ENCODE results near the gene VAPA. TPM values are rescaled to one million over a fixed set of nuclear protein-coding genes. Genes with fewer than 3 reads are reported as not detected.

Gene VAPA
- total RNA-seq (100 to 1,000 TPM; 109 to 199 (median 151) TPM), polyA plus RNA-seq (100 to 1,000 TPM; 214 to 278 TPM), total RNA-seq (130 reads per million, percentile 88 among the genes with 10 or more reads in this experiment)

GRCh38 chr18:9913526-9914333, at the start of gene VAPA:
TSS of gene VAPA (plus strand) at chr18:9914016. CDS start at chr18:9914257, 241 bp downstream.
- no peaks in the 10 kb centered on the region for H3K9me3 ChIP-seq (ENCODE audit: control insufficient read depth in 2 of 3, low read length in 3 of 3)
- ATAC-seq (peak; percentile 90), DNase-seq (peak; percentile 92 to 98 (median 95))
- peaks cover 0 to 19% (median 0%) of the 10 kb centered on the region in 5 donors for H3K27me3 Mint-ChIP-seq
- H3K36me3 ChIP-seq (ENCODE audit: control insufficient read depth in 2 of 3, insufficient read depth in 3 of 3, low read length in 3 of 3) = peaks cover 0 to 7% (median 0%) of the 10 kb centered on the region in 3 experiments
- H3K27ac ChIP-seq (ENCODE audit: low read depth, low read length) = peak within 1 kb of the TSS; percentile 98
- H3K4me3 Mint-ChIP-seq = peak within 1 kb of the TSS; percentile 89 to 96 (median 93)
- POLR2A ChIA-PET = interaction anchor here (0.6 to 2.7 kb wide), 14 partner anchors 9 to 1937 kb away, joined by 3 to 18 read pairs (median 5); partner anchors contain the start of genes ANKRD12, CHMP1B, NAPG and NDUFV2
- H3K4me3 ChIP-seq (ENCODE audit: low read length) = peak within 1 kb of the TSS; percentile 99
- no peaks in the 10 kb centered on the region for H3K36me3 Mint-ChIP-seq
- peaks cover 34% of the 10 kb centered on the region in 2 donors for H3K4me1 ChIP-seq (ENCODE audit: control insufficient read depth in 2 of 2, insufficient read depth in 2 of 2, low read length in 2 of 2)
- intact Hi-C loops (cut with micrococcal nuclease) = loop anchor here (1.0 to 10.0 kb wide), 18 partner anchors 19 to 1994 kb away; partner anchors contain the start of genes CHMP1B (in 2 of the 2), NDUFV2 (in 2 of the 2), RALBP1 (in 2 of the 2) and TWSG1 (in 2 of the 2)
- no peaks in the 10 kb centered on the region for H3K27me3 ChIP-seq (ENCODE audit: control insufficient read depth in 2 of 2, insufficient read depth in 2 of 2, low read length in 2 of 2)
- peak within 1 kb of the TSS; percentile 85 to 98 (median 96) for H3K27ac Mint-ChIP-seq
- CTCF ChIA-PET = interaction anchor here (0.6 kb wide), 1 partner anchor 574 kb away, joined by 6 read pairs; no protein-coding TSS in a partner anchor
- H3K9me3 Mint-ChIP-seq = peaks cover 0 to 2% (median 0%) of the 10 kb centered on the region in 11 donors
- peaks cover 18 to 33% (median 28%) of the 10 kb centered on the region in 7 donors for H3K4me1 Mint-ChIP-seq

- CTCF ChIA-PET = no interaction called here
- no peaks in the 10 kb centered on the region for H3K4me1 ChIP-seq (ENCODE audit: control insufficient read depth in 2 of 2, insufficient read depth in 2 of 2, low read length in 2 of 2)
- Mint-ChIP-seq H3K4me1 (peaks cover 0 to 18% (median 0%) of the 10 kb centered on the region in 7 donors), H3K36me3 (peaks cover 5 to 12% (median 8%) of the 10 kb centered on the region in 5 donors), H3K27me3 (peaks cover 0 to 19% (median 12%) of the 10 kb centered on the region in 5 donors), H3K9me3 (peaks cover 9 to 34% (median 13%) of the 10 kb centered on the region in 11 donors), H3K27ac (no peak overlapping the region), H3K4me3 (no peak overlapping the region)
- DNase-seq = no peak
- no peaks in the 10 kb centered on the region for H3K36me3 ChIP-seq (ENCODE audit: control insufficient read depth in 2 of 3, insufficient read depth in 3 of 3, low read length in 3 of 3)
- no peaks in the 10 kb centered on the region for H3K27me3 ChIP-seq (ENCODE audit: control insufficient read depth in 2 of 2, insufficient read depth in 2 of 2, low read length in 2 of 2)
- ATAC-seq = no peak
- peaks cover 0 to 24% (median 0%) of the 10 kb centered on the region in 3 experiments for H3K9me3 ChIP-seq (ENCODE audit: control insufficient read depth in 2 of 3, low read length in 3 of 3)
- POLR2A ChIA-PET = no interaction called here
- H3K4me3 ChIP-seq (ENCODE audit: low read length) = no peak overlapping the region
- intact Hi-C loops (cut with micrococcal nuclease) = no loop called here
- no peak overlapping the region for H3K27ac ChIP-seq (ENCODE audit: low read depth, low read length)
Measured at GRCh38 chr18:9865764-9866490, 47.9 kb upstream of the VAPA start.

DNA sequence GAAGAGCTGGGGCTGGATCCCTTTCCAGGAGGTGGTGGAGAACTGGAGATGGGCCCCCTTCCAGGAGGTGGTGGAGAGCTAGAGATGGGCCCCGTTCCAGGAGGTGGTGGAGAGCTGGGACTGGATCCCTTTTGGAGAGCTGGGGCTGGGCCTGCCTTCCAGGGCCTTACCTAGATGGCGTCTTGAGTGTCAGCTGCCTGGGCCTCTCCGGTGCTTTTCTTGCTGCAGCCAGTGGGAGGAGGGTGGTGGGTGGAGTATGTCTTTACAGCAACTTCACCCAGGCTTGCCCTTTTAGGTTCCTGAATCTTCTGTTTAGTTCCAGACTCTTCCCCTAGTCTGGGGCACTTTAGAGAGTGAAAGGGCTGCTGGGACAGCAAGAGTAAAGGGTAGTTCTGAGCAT, 47.2 kb upstream of the VAPA start:
- no peak overlapping the region for H3K4me3 Mint-ChIP-seq
- peaks cover 9 to 34% (median 13%) of the 10 kb centered on the region in 11 donors for H3K9me3 Mint-ChIP-seq
- Histone ChIP-seq H3K4me3 (ENCODE audit: low read length) (no peak overlapping the region), H3K4me1 (ENCODE audit: control insufficient read depth in 2 of 2, insufficient read depth in 2 of 2, low read length in 2 of 2) (no peaks in the 10 kb centered on the region), H3K36me3 (ENCODE audit: control insufficient read depth in 2 of 3, insufficient read depth in 3 of 3, low read length in 3 of 3) (no peaks in the 10 kb centered on the region), H3K27me3 (ENCODE audit: control insufficient read depth in 2 of 2, insufficient read depth in 2 of 2, low read length in 2 of 2) (no peaks in the 10 kb centered on the region), H3K27ac (ENCODE audit: low read depth, low read length) (no peak overlapping the region), H3K9me3 (ENCODE audit: control insufficient read depth in 2 of 3, low read length in 3 of 3) (peaks cover 0 to 24% (median 0%) of the 10 kb centered on the region in 3 experiments)
- ATAC-seq (no peak), DNase-seq (no peak)
- intact Hi-C loops (cut with micrococcal nuclease) = no loop called here
- H3K27ac Mint-ChIP-seq = no peak overlapping the region
- peaks cover 0 to 17% (median 0%) of the 10 kb centered on the region in 7 donors for H3K4me1 Mint-ChIP-seq
- POLR2A ChIA-PET = no interaction called here
- peaks cover 5 to 12% (median 8%) of the 10 kb centered on the region in 5 donors for H3K36me3 Mint-ChIP-seq
- CTCF ChIA-PET = no interaction called here
- peaks cover 4 to 25% (median 14%) of the 10 kb centered on the region in 5 donors for H3K27me3 Mint-ChIP-seq

DNA sequence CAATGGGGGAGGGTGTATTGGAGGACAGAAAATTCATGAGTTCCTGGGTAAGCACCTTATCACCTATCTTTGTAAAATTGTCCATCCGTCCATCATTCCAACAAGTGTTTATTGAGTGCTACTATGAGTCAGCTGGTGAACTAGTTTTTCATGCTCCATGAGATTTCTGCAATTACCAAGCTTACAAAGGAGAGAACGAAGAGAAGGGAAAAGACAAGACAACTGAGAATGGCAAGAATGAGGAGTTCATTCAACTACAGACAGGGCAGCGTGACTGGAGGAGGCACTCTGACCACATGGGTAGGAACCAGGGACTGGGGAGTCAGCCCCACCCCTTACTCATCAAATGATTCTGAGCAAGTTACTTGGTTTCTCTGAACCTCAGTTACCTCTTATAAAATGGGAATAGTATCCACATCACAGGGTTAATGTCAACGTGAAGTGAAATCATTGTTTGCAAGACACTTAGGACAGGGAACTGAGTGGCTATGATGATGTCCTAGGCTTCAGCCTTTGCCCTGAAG, 46.7 kb upstream of the VAPA start:
- peaks cover 0 to 24% (median 0%) of the 10 kb centered on the region in 3 experiments for H3K9me3 ChIP-seq (ENCODE audit: control insufficient read depth in 2 of 3, low read length in 3 of 3)
- H3K36me3 ChIP-seq (ENCODE audit: control insufficient read depth in 2 of 3, insufficient read depth in 3 of 3, low read length in 3 of 3) = no peaks in the 10 kb centered on the region
- H3K27ac ChIP-seq (ENCODE audit: low read depth, low read length) = no peak overlapping the region
- ChIA-PET CTCF (no interaction called here), POLR2A (no interaction called here)
- H3K27me3 ChIP-seq (ENCODE audit: control insufficient read depth in 2 of 2, insufficient read depth in 2 of 2, low read length in 2 of 2) = no peaks in the 10 kb centered on the region
- H3K27me3 Mint-ChIP-seq = peaks cover 4 to 25% (median 15%) of the 10 kb centered on the region in 5 donors
- H3K4me1 Mint-ChIP-seq = peaks cover 0 to 14% (median 0%) of the 10 kb centered on the region in 7 donors
- no peak overlapping the region for H3K4me3 ChIP-seq (ENCODE audit: low read length)
- peaks cover 5 to 12% (median 8%) of the 10 kb centered on the region in 5 donors for H3K36me3 Mint-ChIP-seq
- H3K27ac Mint-ChIP-seq = no peak overlapping the region
- no peak overlapping the region for H3K4me3 Mint-ChIP-seq
- peaks cover 9 to 34% (median 13%) of the 10 kb centered on the region in 11 donors for H3K9me3 Mint-ChIP-seq
- intact Hi-C loops (cut with micrococcal nuclease) = no loop called here
- ATAC-seq = no peak
- DNase-seq = no peak
- H3K4me1 ChIP-seq (ENCODE audit: control insufficient read depth in 2 of 2, insufficient read depth in 2 of 2, low read length in 2 of 2) = no peaks in the 10 kb centered on the region

GRCh38 chr18:9868857-9869714, 44.7 kb upstream of the VAPA start:
- Histone ChIP-seq H3K27ac (ENCODE audit: low read depth, low read length) (no peak overlapping the region), H3K4me1 (ENCODE audit: control insufficient read depth in 2 of 2, insufficient read depth in 2 of 2, low read length in 2 of 2) (no peaks in the 10 kb centered on the region), H3K27me3 (ENCODE audit: control insufficient read depth in 2 of 2, insufficient read depth in 2 of 2, low read length in 2 of 2) (no peaks in the 10 kb centered on the region), H3K36me3 (ENCODE audit: control insufficient read depth in 2 of 3, insufficient read depth in 3 of 3, low read length in 3 of 3) (no peaks in the 10 kb centered on the region), H3K9me3 (ENCODE audit: control insufficient read depth in 2 of 3, low read length in 3 of 3) (peaks cover 0 to 24% (median 0%) of the 10 kb centered on the region in 3 experiments), H3K4me3 (ENCODE audit: low read length) (no peak overlapping the region)
- POLR2A ChIA-PET = no interaction called here
- intact Hi-C loops (cut with micrococcal nuclease) = no loop called here
- H3K27me3 Mint-ChIP-seq = peaks cover 4 to 30% (median 16%) of the 10 kb centered on the region in 5 donors
- no peak overlapping the region for H3K4me3 Mint-ChIP-seq
- peaks cover 9 to 34% (median 13%) of the 10 kb centered on the region in 11 donors for H3K9me3 Mint-ChIP-seq
- CTCF ChIA-PET = no interaction called here
- DNase-seq (no peak), ATAC-seq (no peak)
- peaks cover 0 to 14% (median 0%) of the 10 kb centered on the region in 7 donors for H3K4me1 Mint-ChIP-seq
- peak overlapping the region in 1 of 9 donors; percentile 14 for H3K27ac Mint-ChIP-seq
- H3K36me3 Mint-ChIP-seq = peaks cover 5 to 12% (median 8%) of the 10 kb centered on the region in 5 donors
